Activated CD8-positive, alpha-beta memory T cell treated with anti-CD3 and anti-CD28 coated beads for 36 hours (primary cell): ENCODE measurements around the gene LGR6. TPM values are rescaled to one million over a fixed set of nuclear protein-coding genes. Genes with fewer than 3 reads are reported as not detected.
"Not testable (repeated sequence)": the region's sequence is repeated elsewhere in the genome, so short reads cannot be mapped to it uniquely, and the experiment has no call there.

Source experiments
- CTCF ChIA-PET: fragments of 350-600 bp; sonication (Branson Sonifier 250); formaldehyde crosslinking; loops from one replicate; lab custom pipeline; 2021; ENCODE audit warnings: antibody characterized with exemption; lab: Charles Lee
- POLR2A ChIA-PET: fragments of 350-600 bp; sonication (Branson Sonifier 250); formaldehyde crosslinking; loops from one replicate; lab custom pipeline; 2021; ENCODE audit warnings: antibody characterized with exemption; lab: Charles Lee
- total RNA-seq, 2 experiments: library from RNA; stranded (reverse); gene quantifications; one replicate each; pipeline ENCODE4 v1.2.3, GENCODE V29; 2021

The LGR6 gene
- total RNA-seq, 2 experiments from 2014 or later, result 0.08 to 0.11 TPM

DNA sequence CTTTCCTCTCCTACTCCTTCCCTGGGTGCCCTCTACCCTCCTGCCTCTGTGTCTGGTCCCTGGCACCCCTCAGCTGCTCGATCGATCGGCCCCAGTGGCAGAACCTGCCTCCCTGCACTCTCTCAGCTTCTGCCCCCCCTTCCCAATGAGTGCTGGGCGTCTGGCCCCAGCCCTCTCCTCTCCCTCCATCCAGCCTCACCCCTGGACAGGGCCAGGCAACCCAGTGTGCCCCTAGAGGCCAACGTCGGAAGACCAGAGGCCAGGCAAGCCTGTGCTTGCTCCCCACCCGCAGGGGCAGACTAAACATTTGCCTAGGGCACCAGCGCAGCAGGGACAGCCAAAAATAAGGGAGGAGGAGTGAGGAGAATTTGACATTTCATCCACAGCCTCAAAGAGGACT lies 43.5 kb downstream of the LGR6 start:
- ChIA-PET CTCF (interaction anchor here (0.6 to 1.7 kb wide), 5 partner anchors 13 to 572 kb away, joined by 3 to 5 read pairs (median 3); partner anchors contain the start of gene LGR6), POLR2A (no interaction called here)

DNA sequence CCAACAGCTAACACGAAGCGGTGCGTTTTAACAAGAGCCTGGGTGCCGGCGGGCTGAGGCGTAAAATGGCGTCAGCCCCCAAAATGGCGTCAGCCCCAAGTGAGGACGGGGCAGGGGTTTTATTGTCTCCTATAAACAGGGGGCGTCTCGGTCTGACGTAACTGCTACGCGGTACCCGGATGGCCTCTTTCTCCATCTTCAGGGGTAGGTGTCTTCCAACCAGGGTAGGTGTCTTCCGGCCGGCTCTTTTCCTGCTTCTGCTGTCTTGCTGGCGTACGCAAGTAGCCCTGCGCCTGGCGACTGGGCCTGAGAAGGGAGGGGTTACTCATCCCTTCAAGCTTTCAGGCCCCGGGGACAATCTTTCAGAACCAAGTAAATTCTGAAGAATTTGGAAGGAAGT lies 45.3 kb downstream of the LGR6 start:
- ChIA-PET CTCF (interaction anchor here (0.7 kb wide), 1 partner anchor 28 kb away, joined by 3 read pairs; no protein-coding TSS in a partner anchor), POLR2A (no interaction called here)

DNA sequence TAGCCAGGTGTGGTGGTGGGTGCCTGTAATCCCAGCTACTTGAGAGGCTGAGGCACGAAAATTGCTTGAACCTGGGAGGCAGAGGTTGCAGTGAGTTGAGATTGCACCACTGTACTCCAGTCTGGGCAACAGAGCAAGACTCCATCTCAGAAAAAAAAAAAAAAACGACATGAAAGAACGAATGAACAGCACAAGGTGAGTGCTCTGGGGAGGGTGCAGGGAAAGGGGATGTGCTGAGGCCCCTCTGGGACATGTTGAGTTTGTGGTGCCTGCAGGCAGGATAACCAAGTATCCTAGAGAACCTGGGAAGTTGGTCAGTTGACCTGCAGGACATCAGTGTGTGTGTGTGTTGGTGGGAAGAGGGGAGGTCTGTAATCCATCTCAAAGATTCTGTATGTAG lies 46.6 kb downstream of the LGR6 start:
- CTCF ChIA-PET, result not testable (repeated sequence)

DNA sequence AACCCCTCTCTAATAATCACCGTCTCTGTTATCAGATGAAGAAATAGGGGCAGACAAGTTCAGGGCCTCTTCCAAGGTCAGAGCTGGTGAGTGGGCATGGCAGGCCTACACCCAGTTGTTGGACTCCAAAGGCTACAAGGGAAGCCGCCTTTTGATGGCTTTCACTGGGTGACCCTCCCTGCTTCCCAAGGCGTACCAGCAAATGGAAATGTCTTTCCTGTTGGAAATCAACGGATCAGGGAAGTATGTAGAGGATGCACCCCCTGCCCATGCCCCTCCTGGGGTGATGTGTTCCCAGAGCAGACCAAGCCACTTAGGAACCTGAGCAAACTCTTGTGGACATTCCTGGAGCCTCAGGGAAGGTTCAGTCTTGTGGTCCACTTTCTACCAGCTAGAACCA lies 47.4 kb downstream of the LGR6 start:
- ChIA-PET POLR2A (no interaction called here), CTCF (no interaction called here)

More for the DNA sequence above, 46.6 kb downstream of the LGR6 start:
- POLR2A ChIA-PET, result not testable (repeated sequence)

DNA sequence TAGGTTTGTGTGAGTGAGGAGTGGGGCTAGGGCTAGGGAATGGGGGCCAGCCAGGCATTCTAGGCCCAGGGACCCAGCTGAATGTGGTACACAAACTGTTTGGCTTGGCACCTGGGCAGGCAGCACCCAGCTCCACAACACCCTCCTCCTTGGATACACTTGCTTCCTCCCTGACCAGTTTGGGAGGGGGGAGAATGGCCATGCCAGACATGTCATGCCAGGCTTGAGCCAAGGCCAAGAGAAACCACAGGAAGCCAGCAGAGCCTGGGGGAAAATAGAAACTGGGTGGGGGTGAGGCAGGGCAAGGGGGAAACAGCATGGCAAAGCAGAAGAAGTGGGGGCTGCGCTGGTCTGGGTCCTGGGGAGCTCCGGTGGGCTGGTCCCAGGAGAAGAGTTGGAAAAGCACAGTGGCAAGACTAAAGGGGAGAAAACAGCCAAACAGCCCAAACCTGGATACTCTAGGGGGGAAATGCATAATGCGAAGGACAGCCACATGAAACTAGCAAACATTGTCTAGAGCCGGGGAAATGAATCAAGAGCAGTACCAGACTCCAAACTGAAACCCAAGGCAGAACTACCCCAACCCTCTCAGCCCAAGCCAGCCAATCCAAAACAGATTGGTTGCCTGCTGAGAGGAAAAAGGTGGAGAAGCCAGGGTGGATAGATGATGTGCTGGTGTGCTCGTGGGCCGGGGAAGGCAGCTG lies 47.9 kb downstream of the LGR6 start:
- ChIA-PET POLR2A (no interaction called here), CTCF (no interaction called here)

DNA sequence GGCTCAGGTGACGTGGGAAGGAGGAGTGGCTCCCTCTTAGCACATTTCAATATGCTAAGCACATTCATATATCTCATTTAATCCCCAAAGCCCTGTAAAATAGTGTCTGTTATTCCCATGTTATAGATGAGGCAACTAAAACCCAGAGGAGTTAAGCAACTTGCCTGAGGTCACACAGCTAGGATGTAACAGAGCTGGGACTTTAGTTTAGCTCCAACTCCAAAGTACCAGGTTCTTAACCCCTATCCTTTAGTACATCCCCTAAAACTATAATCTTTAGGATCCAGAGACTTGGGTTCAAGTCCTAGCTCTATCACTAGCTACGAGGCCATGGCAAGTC lies 48.5 kb downstream of the LGR6 start:
- POLR2A ChIA-PET, result no interaction called here
- CTCF ChIA-PET, result no interaction called here

DNA sequence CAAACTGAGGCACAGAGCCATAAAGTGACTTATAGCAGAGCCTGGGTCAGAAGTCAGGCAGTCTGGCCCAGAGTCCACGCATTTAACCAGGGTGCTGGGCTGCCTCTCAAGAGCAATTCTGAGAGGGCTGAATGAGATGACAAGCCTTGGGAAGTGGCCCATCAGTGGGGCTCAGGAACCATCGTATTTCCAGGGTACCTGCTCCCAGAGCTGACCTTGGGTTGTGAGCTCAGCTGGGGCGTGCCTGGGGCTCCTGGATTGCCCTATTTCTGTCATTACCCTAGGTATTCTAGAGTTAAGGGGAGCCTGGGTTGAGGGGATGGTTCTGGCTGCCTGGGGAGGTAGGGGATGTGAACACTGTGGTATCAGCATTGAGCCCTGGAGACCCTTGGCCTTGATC lies 49.4 kb downstream of the LGR6 start:
- POLR2A ChIA-PET, result no interaction called here
- CTCF ChIA-PET, result interaction anchor here (0.7 to 0.9 kb wide), 2 partner anchors 32 to 50 kb away, joined by 3 read pairs; no protein-coding TSS in a partner anchor

DNA sequence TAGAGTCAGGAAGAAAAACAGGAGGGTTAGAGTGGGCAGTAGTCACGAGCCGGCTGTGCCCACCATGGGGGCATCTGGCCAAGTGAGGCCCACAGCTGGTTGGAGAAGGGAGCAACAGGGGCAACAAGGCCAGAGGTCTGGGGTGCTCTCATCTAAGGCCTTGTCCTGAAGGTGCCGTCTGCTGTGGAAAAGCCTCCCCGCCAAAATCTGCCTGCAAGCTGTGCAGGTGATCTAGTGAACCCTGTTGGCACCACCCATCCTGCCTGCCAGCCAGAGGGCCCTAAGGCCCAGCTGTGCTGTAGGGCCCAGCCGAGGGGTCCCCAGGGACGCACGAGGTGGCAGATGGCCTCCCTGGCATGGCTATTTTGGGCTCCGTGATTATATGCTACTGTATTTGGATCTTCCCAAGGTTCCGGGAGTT lies 51.3 kb downstream of the LGR6 start:
- CTCF ChIA-PET, result no interaction called here
- POLR2A ChIA-PET, result no interaction called here

DNA sequence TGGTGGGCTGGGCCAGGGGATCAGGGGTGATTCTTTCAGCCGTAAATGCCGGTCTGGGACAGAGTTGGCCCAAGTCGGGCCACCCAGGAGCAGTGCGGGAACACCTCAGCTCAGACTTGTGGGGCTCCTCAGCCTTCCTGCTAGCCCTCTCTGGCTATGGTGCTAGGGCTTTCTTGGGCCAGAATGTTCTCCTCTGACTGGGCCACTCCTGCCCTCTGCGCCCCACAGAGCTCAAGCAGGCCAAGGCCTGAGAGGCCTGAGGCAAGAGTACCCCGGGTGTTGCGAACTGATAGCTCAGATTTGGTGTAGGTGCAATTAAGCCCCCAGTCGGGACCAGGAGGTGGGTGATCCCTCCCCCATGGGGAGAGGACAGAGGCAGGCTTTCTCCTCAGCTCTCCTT lies 51.8 kb downstream of the LGR6 start:
- POLR2A ChIA-PET, result no interaction called here
- CTCF ChIA-PET, result no interaction called here

DNA sequence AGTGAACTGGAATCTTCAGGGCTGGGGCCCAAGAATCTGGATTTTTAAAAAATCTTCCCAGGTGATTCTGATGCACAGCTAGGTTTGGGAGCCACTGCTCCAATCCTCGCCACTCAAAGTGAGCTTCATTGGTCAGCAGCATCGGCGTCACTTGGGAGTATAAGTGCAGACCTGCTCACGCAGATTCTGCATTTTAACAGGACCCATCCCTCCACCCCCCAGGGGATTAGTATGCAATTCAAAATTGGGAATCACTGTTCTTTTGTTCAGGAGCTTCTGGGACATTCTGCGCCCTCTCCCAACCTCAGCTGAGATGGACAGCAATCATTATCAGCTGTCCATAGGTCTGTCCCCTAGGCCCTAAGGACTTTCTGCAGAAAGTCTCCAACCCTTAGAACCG lies 53.5 kb downstream of the LGR6 start:
- ChIA-PET POLR2A (no interaction called here), CTCF (interaction anchor here (0.5 to 0.6 kb wide), 2 partner anchors 37 to 124 kb away, joined by 4 to 5 read pairs; no protein-coding TSS in a partner anchor)

DNA sequence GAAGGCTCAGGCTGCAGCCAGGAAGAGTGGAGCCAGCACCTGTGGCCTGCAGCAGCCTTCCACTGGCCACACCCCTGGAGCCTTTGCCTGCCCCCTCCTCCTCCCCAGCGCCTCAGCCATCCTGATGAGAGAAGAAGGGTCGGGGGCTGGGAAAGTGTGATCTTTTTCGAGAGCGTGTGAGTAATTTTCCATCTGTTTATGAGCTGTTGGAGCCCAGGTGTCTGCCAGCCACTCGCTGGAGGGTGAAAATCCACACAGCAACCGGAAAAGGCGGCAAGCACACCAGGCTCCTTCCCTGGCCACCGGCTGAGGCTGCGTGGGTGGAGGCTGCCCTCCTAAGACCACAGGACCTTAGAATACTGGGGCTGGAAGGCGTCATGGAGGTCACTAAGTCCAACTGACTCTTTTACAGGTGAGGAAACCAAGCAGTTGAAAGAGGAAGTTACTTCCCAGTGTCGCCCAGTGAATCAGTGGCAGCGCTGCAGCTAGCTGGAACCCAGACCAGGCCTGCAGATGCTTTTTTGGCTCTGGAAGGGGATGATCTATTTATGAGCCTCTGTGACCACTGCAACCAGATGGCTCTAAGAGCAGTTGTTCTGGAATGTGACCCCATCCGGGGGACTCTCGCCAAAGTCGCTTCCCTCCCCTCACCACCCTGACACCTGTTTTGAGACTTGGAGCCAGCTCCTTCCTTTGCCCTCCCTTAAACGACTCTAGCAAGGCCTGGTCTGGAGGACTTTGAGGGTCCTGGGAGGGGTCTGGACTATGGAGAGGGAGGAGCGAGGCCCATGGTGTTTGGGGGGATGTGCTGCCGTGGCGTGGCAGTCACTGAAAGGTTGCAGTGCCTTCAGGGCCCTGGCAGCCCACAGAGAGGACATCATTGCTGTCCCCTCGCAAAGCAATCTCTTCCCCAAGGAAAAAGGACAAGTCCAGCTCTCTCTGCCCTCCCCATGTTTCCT lies 54.5 kb downstream of the LGR6 start:
- ChIA-PET CTCF (interaction anchor here (0.6 kb wide), 1 partner anchor 123 kb away, joined by 5 read pairs; no protein-coding TSS in a partner anchor), POLR2A (no interaction called here)

DNA sequence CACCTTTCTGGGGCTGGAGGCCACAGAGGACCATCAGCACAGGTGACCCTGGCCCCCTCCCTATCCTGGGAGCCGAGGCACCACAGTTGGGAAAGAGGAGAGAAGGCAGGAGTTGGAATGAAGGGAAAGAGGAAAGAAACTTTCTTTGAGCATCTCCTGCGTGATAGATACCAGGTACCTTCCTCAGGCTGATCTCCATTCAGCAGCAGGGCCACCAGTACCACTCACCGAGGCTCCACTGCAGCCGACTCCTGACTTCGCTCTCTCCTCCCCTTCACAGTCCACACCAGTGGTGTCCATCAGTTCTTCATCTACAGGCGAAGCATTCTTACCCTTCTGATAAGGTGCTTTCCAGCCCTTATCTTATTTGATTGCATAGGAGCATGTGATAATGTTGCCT lies 55.3 kb downstream of the LGR6 start:
- ChIA-PET CTCF (no interaction called here), POLR2A (no interaction called here)

DNA sequence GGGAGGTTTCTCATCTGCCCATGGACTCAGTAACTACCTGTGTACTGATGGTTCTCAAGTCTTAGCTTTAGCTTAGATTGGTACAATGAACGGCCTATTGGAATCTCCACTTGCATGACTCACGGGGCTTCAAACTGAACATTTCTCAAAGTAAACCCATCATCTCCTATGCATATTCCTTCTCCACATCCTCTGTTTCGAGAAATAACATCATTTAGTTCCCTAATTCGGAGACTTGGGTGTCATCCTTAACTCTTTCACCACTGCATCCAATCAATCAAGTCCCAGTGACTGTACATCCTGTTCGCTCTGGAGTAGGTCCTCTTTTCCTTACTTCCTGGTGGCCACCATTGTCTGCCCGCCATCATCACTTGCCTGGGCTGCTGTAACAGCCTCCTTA lies 55.8 kb downstream of the LGR6 start:
- POLR2A ChIA-PET, result no interaction called here
- CTCF ChIA-PET, result no interaction called here

DNA sequence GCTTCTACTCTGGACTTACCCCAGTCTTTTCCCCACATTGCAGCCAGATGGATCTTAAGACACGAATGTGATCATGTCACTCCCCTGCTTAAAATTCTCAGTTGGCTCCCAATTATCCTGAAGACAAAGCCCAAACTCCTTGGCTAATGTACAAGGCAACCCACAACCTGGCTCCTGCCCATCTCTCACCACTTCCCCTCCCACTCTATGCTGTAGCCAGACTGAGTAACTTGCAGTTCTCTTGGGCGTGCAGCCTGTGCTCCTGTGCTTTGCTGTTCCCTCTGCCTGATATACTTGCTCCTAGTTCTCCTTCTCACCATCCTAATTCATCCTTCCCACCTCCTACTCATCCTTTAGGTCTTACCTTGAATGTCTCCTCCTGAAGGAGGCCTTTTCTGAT lies 56.2 kb downstream of the LGR6 start:
- CTCF ChIA-PET, result no interaction called here
- POLR2A ChIA-PET, result no interaction called here

DNA sequence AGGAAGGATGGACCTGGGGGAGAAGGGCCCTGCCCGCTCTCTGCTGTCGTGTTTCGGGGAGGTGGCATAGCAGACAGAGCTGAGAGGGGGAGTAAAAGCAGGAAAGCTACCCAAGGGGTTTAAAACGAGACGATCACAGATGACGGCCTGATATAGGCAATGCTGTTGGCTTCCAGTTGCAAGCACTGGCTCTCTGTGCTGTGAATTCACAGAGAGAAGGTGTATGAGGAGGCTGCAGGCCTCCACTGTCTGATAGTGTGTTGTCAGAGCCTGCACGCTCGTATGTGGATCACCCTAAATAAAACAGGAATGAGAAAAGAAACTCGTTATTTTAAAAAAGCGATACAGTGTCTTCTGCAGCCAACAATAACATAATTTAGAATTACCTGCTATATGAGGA lies 57.4 kb downstream of the LGR6 start:
- CTCF ChIA-PET, result interaction anchor here (1.4 kb wide), 1 partner anchor 14 kb away, joined by 3 read pairs; no protein-coding TSS in a partner anchor
- POLR2A ChIA-PET, result no interaction called here

DNA sequence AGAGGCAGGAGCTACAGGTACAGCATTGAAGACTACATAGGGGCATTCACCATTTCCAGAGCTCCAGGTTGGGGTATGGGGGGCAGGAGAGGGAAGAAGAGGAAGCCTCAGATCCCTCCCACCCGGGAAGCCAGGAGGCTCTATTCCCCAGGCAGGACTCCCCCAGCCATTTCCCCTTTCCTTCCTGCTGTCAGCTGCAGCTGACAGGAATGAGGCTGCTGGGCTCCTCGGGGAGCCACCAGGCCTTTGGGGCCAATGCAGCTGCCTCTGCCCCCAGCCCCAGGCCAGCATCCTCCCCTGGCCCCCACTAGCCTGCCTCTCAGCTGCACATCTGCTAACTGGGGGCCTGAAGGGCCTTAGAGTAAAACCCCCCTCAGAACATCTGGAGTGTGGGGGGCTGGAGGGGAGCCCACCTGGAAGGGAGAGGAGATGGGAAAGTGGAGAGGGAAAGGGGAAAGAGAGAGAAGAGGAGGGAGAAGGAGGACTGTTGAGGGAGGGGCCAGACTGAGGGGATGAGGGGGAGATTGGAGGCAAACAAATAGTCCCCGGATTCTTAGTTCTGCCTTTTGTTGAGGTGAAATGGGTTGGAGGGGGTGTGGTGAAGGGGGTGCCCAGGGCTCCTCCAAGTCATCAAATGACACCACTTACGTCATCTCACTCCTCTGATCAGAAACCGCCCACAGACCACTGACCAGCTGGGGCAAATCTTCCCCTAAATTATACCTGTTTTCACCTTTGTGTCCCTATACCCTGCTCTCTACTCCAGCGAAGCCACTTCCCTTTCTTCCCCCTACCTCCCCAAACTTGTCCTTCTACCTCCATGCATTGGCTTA lies 58.0 kb downstream of the LGR6 start:
- ChIA-PET CTCF (interaction anchor here (1.4 kb wide), 1 partner anchor 14 kb away, joined by 3 read pairs; no protein-coding TSS in a partner anchor), POLR2A (no interaction called here)

DNA sequence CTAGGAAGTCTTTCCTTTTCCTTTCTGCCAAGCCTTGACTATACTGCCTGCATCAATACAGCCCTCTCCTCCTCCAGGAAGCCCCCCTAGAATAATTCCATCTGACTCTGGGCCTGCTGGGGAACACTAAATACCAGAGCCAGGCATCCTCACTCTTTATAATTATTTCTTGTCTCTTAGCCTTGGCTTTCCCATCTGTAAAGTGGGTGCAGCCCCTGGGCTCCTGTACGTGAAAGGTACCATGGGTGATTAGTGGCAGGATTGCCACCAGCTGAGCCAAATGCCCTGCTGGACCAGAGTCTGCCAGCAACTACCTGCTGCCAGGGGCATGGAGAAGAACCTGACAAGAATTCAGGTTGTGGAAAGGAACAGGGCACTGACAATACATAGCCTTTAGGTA lies 58.7 kb downstream of the LGR6 start:
- ChIA-PET POLR2A (no interaction called here), CTCF (interaction anchor here (1.4 kb wide), 1 partner anchor 15 kb away, joined by 3 read pairs; no protein-coding TSS in a partner anchor)

DNA sequence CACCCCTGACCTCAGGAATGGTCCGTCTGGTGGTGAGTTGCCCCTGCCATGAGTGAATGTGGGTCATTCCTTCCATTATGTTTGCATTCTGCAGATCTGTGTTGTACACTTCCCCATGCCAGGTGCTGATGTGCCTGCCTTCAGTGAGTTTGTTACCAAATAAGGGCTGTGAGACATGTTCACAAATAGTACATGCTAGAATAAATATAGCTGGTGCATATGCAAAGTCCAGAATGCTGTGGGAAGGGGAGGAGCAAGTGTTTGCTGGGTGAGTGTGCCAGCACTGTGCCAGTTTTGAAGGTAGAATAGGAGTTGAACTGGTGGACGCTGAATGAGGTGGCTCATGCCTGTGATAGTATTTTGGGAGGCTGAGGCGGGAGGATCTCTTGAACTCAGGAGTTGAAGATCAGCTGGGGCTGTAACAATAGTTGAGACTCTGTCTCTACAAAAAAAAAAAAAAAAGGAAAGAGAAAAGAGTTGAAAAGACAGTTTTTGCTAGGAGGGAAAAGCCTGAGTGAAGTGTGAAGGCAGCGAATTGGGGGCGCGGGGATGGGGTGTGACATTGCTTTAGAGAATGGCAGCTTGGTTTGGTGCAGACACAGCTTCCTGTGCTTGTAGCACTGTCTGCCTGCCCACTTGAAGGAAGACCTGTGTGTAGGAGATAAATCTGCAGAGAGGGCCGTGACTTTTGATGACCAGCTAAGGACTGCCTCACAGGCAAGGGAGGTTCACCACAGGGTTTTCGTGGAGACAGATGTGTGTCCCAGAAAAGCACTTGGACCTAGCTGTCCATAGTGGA lies 61.1 kb downstream of the LGR6 start:
- POLR2A ChIA-PET, result no interaction called here
- CTCF ChIA-PET, result interaction anchor here (1.0 kb wide), 1 partner anchor 61 kb away, joined by 4 read pairs; no protein-coding TSS in a partner anchor
